Uterus (tissue), 4 donors: Measurements from ENCODE around the gene TRIM15. TPM values are rescaled to one million over a fixed set of nuclear protein-coding genes. Genes with fewer than 3 reads are reported as not detected.

Experiments used
- DNase-seq, 2 donors: peaks; one replicate each; pipeline ENCODE4 v3.0.0-alpha.2; 2019 to 2020
- H3K27ac ChIP-seq, 2 donors: fragments of 200-600 bp; sonication (generic); 1 replicate in 1 of 2; 2 replicates in 1 of 2; pipeline ENCODE4 v1.5.1; 2016 to 2018
- H3K27me3 ChIP-seq, 2 donors: fragments of 200-600 bp; sonication (generic); one replicate each; pipeline ENCODE4 v1.5.1; 2018 to 2019; ENCODE audit warnings: control low read depth in 1 of 2
- H3K36me3 ChIP-seq, 2 donors: fragments of 200-600 bp; sonication (generic); one replicate each; pipeline ENCODE4 v1.5.1; 2019; ENCODE audit warnings: control low read depth in 1 of 2
- H3K4me1 ChIP-seq, 2 donors: fragments of 200-600 bp; sonication (generic); one replicate each; pipeline ENCODE4 v1.5.1; 2018 to 2019; ENCODE audit warnings: control low read depth in 1 of 2
- H3K4me3 ChIP-seq, 2 donors: fragments of 200-600 bp; sonication (generic); 1 replicate in 1 of 2; 2 replicates in 1 of 2; pipeline ENCODE4 v1.5.1; 2018 to 2019; ENCODE audit warnings: mild to moderate bottlenecking in 1 of 2
- H3K9me3 ChIP-seq, 2 donors: fragments of 200-600 bp; sonication (generic); one replicate each; pipeline ENCODE4 v1.5.1; 2019; ENCODE audit warnings: control low read depth in 1 of 2
- POLR2A ChIP-seq, 2 donors: fragments of 450-650 bp; IDR thresholded peaks; one replicate each; pipeline ENCODE4 v1.6.1; 2016; ENCODE audit warnings: antibody characterized with exemption in 2 of 2, mild to moderate bottlenecking in 1 of 2, moderate library complexity in 1 of 2
- intact Hi-C: fragments of 100-400 bp; cut with DNase I; formaldehyde crosslinking; loops from one replicate; pipeline ENCODE4 v1.15.1; 2023; ENCODE audit warnings: low total_unique reads
- total RNA-seq, 4 donors: library from RNA; depleted of rRNA in 3 of 4; stranded (reverse); fragments of >200 nt in 3 of 4; gene quantifications; one replicate each; pipeline versions ENCODE4 v1.1.0 to v1.2.4, GENCODE V29; 2014 to 2023
- TF ChIP-seq, protein P1 (sequence below), 4 experiments: fragments of 200-600 bp in 2 of 4; fragments of 450-650 bp in 2 of 4; sonication (generic) in 2 of 4; IDR thresholded peaks; one replicate each; pipeline ENCODE4 v1.5.1; 2016 to 2019; ENCODE audit warnings: antibody characterized with exemption in 4 of 4, mild to moderate bottlenecking in 2 of 4, moderate library complexity in 1 of 4
- donor health status: DM: yes; HTN: yes; CAD: no.

The TRIM15 gene
- total RNA-seq, 4 donors from 2014 or later: not detected

GRCh38 chr6:30147096-30147495, 16.2 kb upstream of the TRIM15 start:
- intact Hi-C loops: no loop called here
- Histone ChIP-seq H3K36me3 (no peaks in the 10 kb centered on the region), H3K27me3 (no peaks in the 10 kb centered on the region), H3K27ac (no peak overlapping the region), H3K4me1 (no peaks in the 10 kb centered on the region), H3K9me3 (no peaks in the 10 kb centered on the region), H3K4me3 (no peak overlapping the region)
- DNase-seq: no peak
- TF ChIP-seq, protein P1, sequence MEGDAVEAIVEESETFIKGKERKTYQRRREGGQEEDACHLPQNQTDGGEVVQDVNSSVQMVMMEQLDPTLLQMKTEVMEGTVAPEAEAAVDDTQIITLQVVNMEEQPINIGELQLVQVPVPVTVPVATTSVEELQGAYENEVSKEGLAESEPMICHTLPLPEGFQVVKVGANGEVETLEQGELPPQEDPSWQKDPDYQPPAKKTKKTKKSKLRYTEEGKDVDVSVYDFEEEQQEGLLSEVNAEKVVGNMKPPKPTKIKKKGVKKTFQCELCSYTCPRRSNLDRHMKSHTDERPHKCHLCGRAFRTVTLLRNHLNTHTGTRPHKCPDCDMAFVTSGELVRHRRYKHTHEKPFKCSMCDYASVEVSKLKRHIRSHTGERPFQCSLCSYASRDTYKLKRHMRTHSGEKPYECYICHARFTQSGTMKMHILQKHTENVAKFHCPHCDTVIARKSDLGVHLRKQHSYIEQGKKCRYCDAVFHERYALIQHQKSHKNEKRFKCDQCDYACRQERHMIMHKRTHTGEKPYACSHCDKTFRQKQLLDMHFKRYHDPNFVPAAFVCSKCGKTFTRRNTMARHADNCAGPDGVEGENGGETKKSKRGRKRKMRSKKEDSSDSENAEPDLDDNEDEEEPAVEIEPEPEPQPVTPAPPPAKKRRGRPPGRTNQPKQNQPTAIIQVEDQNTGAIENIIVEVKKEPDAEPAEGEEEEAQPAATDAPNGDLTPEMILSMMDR (IDR thresholded peaks at IDR 0.05): no peak
- TF ChIP-seq POLR2A (IDR thresholded peaks at IDR 0.05): no peak

GRCh38 chr6:30149234-30149633, 14.1 kb upstream of the TRIM15 start:
- Histone ChIP-seq H3K27ac (no peak overlapping the region), H3K36me3 (no peaks in the 10 kb centered on the region), H3K4me3 (no peak overlapping the region), H3K4me1 (no peaks in the 10 kb centered on the region), H3K9me3 (no peaks in the 10 kb centered on the region), H3K27me3 (no peaks in the 10 kb centered on the region)
- TF ChIP-seq POLR2A (IDR thresholded peaks at IDR 0.05): no peak
- TF ChIP-seq, protein P1 (IDR thresholded peaks at IDR 0.05): no peak
- intact Hi-C loops: no loop called here
- DNase-seq: no peak

DNA sequence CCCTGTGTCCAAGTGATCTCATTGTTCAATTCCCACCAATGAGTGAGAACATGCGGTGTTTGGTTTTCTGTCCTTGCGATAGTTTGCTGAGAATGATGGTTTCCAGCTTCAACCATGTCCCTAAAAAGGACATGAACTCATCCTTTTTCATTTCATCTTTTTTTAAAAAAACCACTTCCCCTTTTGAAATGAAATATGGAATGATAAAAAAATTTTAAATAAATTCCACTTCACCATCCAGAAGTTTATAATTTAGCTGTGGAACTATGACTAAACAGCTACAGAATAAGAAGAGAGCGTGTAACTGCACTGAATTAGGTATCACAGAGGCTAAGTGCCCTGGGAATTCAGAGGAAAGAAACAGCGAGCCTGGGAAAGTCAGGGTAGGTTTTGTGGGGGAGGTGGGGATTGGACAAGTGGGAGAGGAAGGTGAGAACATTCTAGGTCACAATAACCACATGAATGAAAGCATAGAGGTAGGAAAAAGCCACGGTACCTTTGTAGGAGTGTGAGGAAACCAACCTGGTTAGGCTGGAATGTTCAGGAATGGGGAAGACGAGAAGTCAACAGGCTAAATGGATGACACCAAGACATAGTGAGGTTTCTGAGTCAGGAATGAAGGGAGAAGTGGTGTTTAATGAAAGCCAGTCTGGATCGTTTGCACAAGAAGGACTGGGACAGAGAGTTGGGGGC, 13.3 kb upstream of the TRIM15 start:
- no peak for DNase-seq
- Histone ChIP-seq H3K27me3 (no peaks in the 10 kb centered on the region), H3K4me3 (no peak overlapping the region), H3K36me3 (no peaks in the 10 kb centered on the region), H3K9me3 (no peaks in the 10 kb centered on the region), H3K27ac (no peak overlapping the region), H3K4me1 (no peaks in the 10 kb centered on the region)
- no peak for TF ChIP-seq POLR2A (IDR thresholded peaks at IDR 0.05)
- TF ChIP-seq, protein P1 (IDR thresholded peaks at IDR 0.05): no peak
- intact Hi-C loops: no loop called here

GRCh38 chr6:30150671-30151395, 12.5 kb upstream of the TRIM15 start:
- TF ChIP-seq, protein P1 (IDR thresholded peaks at IDR 0.05): no peak
- TF ChIP-seq POLR2A (IDR thresholded peaks at IDR 0.05): no peak
- DNase-seq: no peak
- H3K4me1 ChIP-seq: no peaks in the 10 kb centered on the region
- H3K36me3 ChIP-seq: no peaks in the 10 kb centered on the region
- no peaks in the 10 kb centered on the region for H3K27me3 ChIP-seq
- no peak overlapping the region for H3K4me3 ChIP-seq
- H3K9me3 ChIP-seq: no peaks in the 10 kb centered on the region
- H3K27ac ChIP-seq: no peak overlapping the region
- intact Hi-C loops: no loop called here

- intact Hi-C loops: no loop called here
- H3K4me1 ChIP-seq: no peaks in the 10 kb centered on the region
- H3K36me3 ChIP-seq: no peaks in the 10 kb centered on the region
- no peaks in the 10 kb centered on the region for H3K9me3 ChIP-seq
- no peak overlapping the region for H3K4me3 ChIP-seq
- H3K27me3 ChIP-seq: no peaks in the 10 kb centered on the region
- no peak for DNase-seq
- no peak overlapping the region for H3K27ac ChIP-seq
- TF ChIP-seq, protein P1 (IDR thresholded peaks at IDR 0.05): no peak
- no peak for TF ChIP-seq POLR2A (IDR thresholded peaks at IDR 0.05)
These were observed 11.8 kb upstream of the TRIM15 start for GRCh38 chr6:30151580-30151979.
